Mucosa of rectum (tissue), 2 donors: Measurements from ENCODE around the gene CTAGE1.
"Not testable (repeated sequence)": the region's sequence is repeated elsewhere in the genome, so short reads cannot be mapped to it uniquely, and the experiment has no call there.

Experiments
- H3K27ac ChIP-seq, 2 donors: one replicate each; pipeline ENCODE4 v1.7.0; 2013; ENCODE audit warnings: inconsistent platforms in 2 of 2, low read depth in 2 of 2, low read length in 2 of 2
- H3K27me3 ChIP-seq, 2 donors: one replicate each; pipeline ENCODE4 v1.7.0; 2013; ENCODE audit warnings: low read length in 2 of 2; ENCODE audit not compliant: control insufficient read depth in 2 of 2, insufficient read depth in 2 of 2
- H3K36me3 ChIP-seq, 2 donors: one replicate each; pipeline ENCODE4 v1.7.0; 2013; ENCODE audit warnings: low read length in 2 of 2; ENCODE audit not compliant: control insufficient read depth in 2 of 2, insufficient read depth in 2 of 2
- H3K4me1 ChIP-seq, 2 donors: one replicate each; pipeline ENCODE4 v1.7.0; 2013; ENCODE audit warnings: low read length in 2 of 2, mild to moderate bottlenecking in 1 of 2; ENCODE audit not compliant: control insufficient read depth in 2 of 2, insufficient read depth in 2 of 2
- H3K4me3 ChIP-seq, 2 donors: one replicate each; pipeline ENCODE4 v1.7.0; 2013; ENCODE audit warnings: low read length in 2 of 2
- H3K9ac ChIP-seq, 2 donors: one replicate each; pipeline ENCODE4 v1.7.0; 2013; ENCODE audit warnings: low read length in 2 of 2, low read depth in 1 of 2, mild to moderate bottlenecking in 1 of 2
- H3K9me3 ChIP-seq, 2 donors: one replicate each; pipeline ENCODE4 v1.7.0; 2013; ENCODE audit warnings: low read length in 2 of 2; ENCODE audit not compliant: control insufficient read depth in 2 of 2
- donor health status: healthy.
- donor health status: Normal muscosa, but diverticular disease.

Gene CTAGE1

DNA sequence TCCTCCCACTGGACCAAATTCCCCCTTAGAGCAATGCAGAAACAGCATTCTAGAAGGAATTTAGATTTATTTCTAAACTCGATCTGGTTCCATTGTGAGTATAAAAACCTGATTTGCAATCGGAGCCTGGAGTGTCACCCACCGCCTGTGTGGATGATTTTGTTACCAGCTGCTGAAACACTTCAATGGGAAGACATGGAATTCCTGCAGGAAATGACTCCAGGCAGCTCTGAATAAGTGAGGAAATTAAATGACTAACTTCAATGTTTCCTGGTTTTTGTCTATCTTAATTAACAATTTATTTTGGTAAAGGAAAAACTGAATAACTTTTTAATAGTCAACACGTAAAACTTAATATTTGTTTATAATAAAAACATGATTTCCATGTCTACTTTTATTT is 19.3 kb downstream of the CTAGE1 start:
- no peaks in the 10 kb centered on the region for H3K4me1 ChIP-seq
- H3K9ac ChIP-seq = no peak overlapping the region
- H3K27ac ChIP-seq = no peak overlapping the region
- H3K4me3 ChIP-seq = no peak overlapping the region
- H3K27me3 ChIP-seq = no peaks in the 10 kb centered on the region
- H3K36me3 ChIP-seq = no peaks in the 10 kb centered on the region
- no peaks in the 10 kb centered on the region for H3K9me3 ChIP-seq

DNA sequence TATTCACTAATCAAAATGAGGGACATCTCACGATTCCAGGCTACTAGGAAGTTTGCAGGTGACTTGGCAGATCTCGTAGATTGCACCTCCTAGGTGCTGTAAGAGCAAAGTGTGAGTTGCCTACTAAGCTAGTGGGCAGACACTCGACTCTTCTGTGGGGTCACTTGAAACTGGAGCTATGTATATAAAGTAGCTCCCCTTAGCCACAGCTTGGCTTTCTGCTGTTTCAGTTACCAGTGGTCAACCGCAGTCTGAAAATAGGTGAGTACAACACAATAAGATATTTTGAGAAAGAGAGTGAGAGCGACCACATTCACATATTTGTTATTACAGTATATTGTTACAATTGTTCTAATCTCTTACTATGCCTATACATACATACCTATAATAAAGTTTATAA is 23.3 kb downstream of the CTAGE1 start:
- Histone ChIP-seq H3K4me3 (no peak overlapping the region), H3K27ac (no peak overlapping the region), H3K27me3 (no peaks in the 10 kb centered on the region), H3K9me3 (no peaks in the 10 kb centered on the region), H3K9ac (no peak overlapping the region), H3K36me3 (no peaks in the 10 kb centered on the region), H3K4me1 (peaks cover 4 to 6% of the 10 kb centered on the region in 2 donors)

DNA sequence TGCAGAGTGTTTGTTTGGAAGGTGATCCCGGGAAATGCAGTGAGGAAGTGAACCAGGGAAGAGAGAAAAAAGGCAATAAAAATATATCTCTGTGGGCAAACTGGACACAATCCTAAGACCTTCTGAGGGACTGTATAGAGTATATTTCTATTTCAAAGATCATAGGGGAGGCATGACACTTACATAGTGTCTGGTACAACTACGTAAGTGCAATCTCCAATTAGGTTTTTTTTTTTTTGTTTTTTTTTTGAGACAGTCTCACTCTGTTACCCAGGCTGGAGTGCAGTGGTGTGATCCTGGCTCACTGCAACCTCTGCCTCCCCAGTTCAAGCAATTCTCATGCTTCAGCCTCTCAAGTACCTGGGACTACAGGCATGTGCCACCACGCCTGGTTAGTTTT is 24.6 kb downstream of the CTAGE1 start:
- not testable (repeated sequence) for H3K36me3 ChIP-seq, H3K9me3 ChIP-seq, H3K27ac ChIP-seq, H3K4me1 ChIP-seq, H3K9ac ChIP-seq, H3K27me3 ChIP-seq, H3K4me3 ChIP-seq

DNA sequence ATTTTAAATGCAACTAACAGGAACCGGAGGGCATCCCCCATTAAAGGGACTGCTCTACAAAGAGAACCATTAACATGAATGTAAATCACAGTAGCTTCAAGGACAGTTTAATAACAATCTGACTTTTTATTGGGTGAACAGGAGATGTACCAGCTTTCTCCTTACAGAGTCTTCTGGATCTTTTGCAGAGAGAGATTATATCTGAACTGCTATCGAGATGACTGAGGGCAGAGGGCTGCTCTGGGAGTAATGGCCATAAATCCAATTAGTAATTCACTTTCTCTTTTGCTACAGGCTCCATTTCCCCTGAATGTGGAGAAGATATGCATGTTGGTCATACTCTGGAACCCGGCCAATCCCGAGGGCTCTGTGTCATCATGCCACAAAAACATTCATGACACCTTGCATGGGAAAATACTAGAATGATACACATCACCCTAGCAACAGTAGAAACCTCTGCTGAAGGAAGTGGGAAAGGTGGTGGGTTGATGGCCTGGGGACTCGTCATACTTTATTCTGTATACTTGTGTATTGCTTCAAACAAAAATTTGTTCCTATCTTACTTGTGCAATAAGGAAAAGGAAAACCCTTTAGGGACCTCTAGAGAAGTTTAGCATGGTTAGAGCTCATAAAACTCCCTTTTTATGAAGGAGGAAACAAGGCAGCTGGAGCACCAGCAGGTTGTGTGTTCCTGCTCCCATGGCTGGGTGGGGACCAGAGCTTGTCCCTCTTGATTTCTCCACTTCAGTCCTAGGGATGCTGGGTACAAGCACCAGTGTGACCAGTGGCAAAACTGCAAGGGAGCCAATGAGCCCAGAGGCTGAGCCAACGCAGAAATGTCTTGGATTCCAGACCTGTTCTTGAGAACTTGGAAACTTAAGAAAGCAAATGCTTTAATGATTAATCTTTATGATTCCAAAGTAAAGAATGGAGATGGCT is 26.0 kb downstream of the CTAGE1 start:
- peaks cover 4 to 6% of the 10 kb centered on the region in 2 donors for H3K4me1 ChIP-seq
- no peak overlapping the region for H3K9ac ChIP-seq
- H3K9me3 ChIP-seq = no peaks in the 10 kb centered on the region
- no peaks in the 10 kb centered on the region for H3K27me3 ChIP-seq
- H3K27ac ChIP-seq = peak overlapping the region; percentile 53 to 57
- H3K36me3 ChIP-seq = no peaks in the 10 kb centered on the region
- H3K4me3 ChIP-seq = peak overlapping the region in 1 of 2 donors; percentile 35

DNA sequence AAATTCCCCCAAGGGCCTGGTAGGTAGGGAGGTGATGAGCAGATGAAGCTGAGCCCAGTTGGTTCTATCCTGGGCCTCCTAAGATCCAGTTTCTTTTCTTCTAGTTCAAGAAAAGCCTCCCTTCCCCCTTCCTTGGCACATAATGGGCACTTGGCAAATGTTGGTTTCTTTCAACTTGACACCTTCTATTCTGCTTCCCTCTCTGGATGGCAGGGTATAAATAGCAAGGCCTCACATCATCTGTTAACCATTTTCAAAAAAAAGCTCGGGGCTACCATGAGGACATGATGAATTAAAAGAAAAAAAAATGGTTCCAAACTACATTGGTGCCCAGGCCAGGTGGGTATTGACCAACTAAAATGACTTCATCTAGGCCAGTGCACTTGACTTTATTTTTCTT is 29.9 kb downstream of the CTAGE1 start:
- H3K9ac ChIP-seq = no peak overlapping the region
- H3K27me3 ChIP-seq = no peaks in the 10 kb centered on the region
- H3K4me3 ChIP-seq = no peak overlapping the region
- peaks cover 4 to 6% of the 10 kb centered on the region in 2 donors for H3K4me1 ChIP-seq
- no peaks in the 10 kb centered on the region for H3K36me3 ChIP-seq
- no peaks in the 10 kb centered on the region for H3K9me3 ChIP-seq
- no peak overlapping the region for H3K27ac ChIP-seq

DNA sequence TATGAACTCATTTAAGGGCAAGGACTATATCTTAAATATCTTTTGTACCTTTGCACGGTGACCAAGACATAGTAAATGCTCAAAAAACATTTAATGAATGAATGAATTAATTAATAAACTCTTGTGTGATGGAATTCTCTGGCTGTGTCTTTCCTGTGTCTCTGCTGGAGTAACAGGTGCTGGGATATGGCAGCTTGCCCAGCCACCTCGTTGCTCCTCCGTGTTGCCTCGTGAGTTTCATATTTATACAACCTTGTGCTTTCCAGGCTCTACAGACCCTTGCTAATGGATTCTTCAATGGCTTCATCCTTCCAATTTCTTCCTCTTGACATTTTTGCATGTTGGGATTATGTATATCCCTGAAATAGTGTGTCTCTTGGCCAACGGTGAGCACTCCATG is 30.4 kb downstream of the CTAGE1 start:
- H3K9me3 ChIP-seq = no peaks in the 10 kb centered on the region
- no peak overlapping the region for H3K9ac ChIP-seq
- H3K4me3 ChIP-seq = no peak overlapping the region
- no peaks in the 10 kb centered on the region for H3K27me3 ChIP-seq
- H3K27ac ChIP-seq = no peak overlapping the region
- H3K4me1 ChIP-seq = peaks cover 4 to 6% of the 10 kb centered on the region in 2 donors
- H3K36me3 ChIP-seq = no peaks in the 10 kb centered on the region

DNA sequence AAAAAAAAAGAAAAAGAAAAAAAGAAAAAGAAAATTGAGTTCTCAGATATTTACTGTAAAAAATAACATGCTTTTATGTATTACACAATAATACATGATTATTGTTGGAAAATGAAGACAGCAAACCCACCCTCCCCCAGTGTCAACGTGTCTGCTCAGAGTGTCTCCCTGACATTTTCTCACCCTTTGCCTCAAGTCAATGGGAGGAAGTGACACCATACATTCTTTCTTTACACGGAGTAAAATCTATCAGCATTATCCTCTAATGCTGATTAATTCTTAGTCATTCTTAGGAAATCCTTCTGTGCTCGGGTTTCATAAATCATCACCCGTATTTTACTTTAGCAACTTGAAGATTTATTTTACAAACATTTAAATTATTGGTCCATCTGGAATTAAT is 32.0 kb downstream of the CTAGE1 start:
- no peak overlapping the region for H3K9ac ChIP-seq
- no peak overlapping the region for H3K27ac ChIP-seq
- no peak overlapping the region for H3K4me3 ChIP-seq
- H3K36me3 ChIP-seq = no peaks in the 10 kb centered on the region
- H3K4me1 ChIP-seq = no peaks in the 10 kb centered on the region
- H3K27me3 ChIP-seq = no peaks in the 10 kb centered on the region
- H3K9me3 ChIP-seq = no peaks in the 10 kb centered on the region

DNA sequence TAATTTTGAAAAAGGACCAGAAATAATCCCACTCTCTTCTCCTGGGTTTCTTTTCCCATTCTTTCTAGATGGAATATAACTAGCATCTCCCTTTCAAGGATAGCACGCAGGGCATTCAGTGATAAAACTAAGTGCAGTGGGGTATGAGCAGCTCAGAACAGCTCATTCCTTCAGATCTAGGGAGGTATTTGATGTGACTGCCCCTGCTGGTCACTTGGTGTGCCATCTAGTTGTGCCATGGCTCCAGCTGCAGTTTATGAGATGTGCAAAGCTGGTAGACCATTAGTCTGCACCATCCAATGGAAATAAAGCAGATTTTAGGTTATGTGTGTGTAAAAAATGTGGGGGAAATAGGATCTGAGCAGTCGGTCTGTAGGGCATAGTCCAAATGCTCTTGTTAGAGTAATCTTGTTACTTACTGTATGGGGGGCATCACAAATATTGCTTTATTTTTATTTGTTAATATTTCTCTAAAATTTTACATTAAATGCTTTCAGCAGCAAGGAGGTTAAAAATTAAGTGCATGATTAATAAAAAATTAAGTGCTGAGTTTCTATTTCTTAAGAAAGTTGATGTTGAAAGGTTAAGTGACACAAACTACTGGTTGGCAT is 38.9 kb downstream of the CTAGE1 start:
- Histone ChIP-seq H3K9ac (no peak overlapping the region), H3K27me3 (no peaks in the 10 kb centered on the region), H3K36me3 (no peaks in the 10 kb centered on the region), H3K4me1 (no peaks in the 10 kb centered on the region), H3K9me3 (no peaks in the 10 kb centered on the region), H3K27ac (no peak overlapping the region), H3K4me3 (no peak overlapping the region)

DNA sequence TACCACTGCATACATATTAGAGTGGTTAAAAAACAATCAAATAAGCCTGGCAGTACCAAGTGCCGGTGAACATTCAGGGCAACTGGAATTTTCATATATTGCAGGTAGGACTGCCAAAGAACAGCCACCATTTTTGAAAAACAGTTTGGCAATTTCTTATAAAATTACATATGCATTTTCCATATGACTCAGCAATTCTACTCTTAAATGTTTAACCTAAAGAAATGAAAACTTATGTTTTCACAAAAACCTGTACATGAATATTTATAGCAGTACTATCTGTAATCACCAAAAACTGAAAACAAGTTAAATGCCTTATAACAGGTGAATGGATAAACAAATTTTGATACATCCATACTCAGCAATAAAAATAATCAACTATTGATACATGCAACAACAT is 39.9 kb downstream of the CTAGE1 start:
- no peaks in the 10 kb centered on the region for H3K36me3 ChIP-seq
- H3K27ac ChIP-seq = no peak overlapping the region
- no peaks in the 10 kb centered on the region for H3K27me3 ChIP-seq
- H3K9me3 ChIP-seq = no peaks in the 10 kb centered on the region
- H3K4me1 ChIP-seq = no peaks in the 10 kb centered on the region
- H3K4me3 ChIP-seq = no peak overlapping the region
- H3K9ac ChIP-seq = no peak overlapping the region

DNA sequence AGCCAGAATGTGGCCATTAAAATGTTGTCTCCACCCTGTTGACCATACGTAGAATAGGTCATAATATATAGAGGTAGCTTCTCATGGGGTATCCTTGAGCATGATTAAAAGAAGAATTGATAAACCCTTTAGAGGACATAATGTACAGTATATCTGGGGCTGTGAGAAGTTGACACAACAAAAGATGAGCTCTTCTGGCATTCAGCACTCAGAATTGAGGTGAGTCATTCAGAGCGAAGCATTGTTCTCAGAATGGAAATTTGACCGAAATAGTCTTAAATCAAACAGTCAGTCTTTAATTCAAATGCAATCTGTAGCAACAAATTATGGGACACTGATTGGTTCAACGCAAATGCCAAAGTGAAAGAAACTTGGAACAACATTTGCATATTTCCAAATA is 47.3 kb downstream of the CTAGE1 start:
- no peaks in the 10 kb centered on the region for H3K36me3 ChIP-seq
- no peaks in the 10 kb centered on the region for H3K4me1 ChIP-seq
- H3K27me3 ChIP-seq = no peaks in the 10 kb centered on the region
- no peak overlapping the region for H3K27ac ChIP-seq
- H3K9ac ChIP-seq = no peak overlapping the region
- no peak overlapping the region for H3K4me3 ChIP-seq
- H3K9me3 ChIP-seq = no peaks in the 10 kb centered on the region
